ENCODE data around the gene UGT1A3.
"Not testable (repeated sequence)": the region's sequence is repeated elsewhere in the genome, so short reads cannot be mapped to it uniquely, and the experiment has no call there.

UGT1A3 gene

DNA sequence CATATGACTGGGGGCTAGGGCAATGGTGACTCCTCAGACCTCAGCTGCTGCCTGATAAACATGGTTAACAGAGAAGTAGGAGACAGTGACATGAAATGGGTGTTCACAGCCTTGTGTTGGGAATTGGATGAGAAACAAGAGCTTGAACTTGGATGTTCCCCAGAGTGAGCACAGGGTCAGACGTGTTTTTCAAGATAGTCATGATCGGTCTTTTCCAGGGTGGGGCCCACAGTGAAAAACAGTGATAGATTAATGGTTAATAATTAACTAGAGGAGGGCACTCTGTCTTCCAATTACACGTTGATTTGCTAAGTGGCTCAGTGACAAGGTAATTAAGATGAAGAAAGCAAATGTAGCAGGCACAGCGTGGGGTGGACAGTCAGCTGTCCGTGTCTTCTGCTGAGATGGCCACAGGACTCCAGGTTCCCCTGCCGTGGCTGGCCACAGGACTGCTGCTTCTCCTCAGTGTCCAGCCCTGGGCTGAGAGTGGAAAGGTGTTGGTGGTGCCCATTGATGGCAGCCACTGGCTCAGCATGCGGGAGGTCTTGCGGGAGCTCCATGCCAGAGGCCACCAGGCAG is at the start of gene UGT1A3:
Gene UGT1A3 (plus strand): TSS at position 320 of the 579 bp plus-strand sequence. CDS start 85 bp downstream, at position 405.
- no peak for DNase-seq (ENCODE audit: low read depth)

DNA sequence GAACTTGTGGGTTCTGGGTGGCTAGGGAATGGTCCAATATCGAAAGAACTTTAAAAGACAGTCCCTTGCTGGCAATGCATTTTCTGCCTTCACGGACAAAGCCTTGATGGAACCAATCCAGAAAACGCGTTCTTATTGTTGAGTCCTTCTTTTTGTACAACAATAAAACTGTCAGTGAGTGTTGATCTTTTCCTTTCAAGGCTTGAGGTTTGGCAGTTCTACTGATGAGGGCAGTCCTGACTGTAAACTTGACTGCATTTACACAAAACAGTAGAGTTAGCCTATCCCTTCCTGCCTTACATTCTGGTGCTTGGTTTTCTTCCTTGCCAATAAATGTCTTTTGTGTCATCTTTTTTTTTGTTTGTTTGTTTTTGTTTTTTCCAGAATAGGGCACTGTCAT is 49.6 kb upstream of the UGT1A3 start:
- no peak for DNase-seq (ENCODE audit: low read depth)

DNA sequence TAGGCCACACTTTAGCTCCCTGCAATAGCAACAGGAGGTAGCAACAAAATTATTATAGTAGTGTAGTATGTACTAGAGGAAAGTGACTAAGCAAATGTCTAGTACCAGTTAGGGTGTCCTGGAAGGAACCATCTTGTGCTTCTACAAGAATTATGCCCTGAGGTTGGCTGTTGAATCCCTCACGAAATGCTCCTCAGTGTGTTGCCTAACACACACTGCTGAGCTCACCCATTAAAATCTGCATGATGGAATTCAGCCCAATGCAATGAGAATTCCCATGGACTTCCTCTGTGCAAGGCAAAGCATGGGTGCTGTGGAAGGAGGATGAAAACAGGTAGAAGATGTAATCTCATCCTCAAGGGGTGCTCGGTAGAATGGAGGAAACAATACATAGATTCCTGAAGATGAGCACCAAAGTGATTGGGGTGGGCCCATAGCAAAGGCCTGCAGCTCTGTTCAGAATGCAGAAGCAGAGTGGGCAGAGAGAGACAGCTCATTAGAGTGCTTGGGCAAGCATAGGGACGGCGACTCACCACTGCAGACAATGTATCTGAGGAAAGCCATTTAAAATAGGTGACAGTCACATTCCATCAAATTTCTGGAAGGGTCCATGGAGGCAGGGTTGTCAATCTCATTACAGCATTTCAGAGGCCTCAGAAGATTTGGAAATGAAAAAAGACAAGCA is 48.3 kb upstream of the UGT1A3 start:
- DNase-seq (ENCODE audit: low read depth) = no peak

DNA sequence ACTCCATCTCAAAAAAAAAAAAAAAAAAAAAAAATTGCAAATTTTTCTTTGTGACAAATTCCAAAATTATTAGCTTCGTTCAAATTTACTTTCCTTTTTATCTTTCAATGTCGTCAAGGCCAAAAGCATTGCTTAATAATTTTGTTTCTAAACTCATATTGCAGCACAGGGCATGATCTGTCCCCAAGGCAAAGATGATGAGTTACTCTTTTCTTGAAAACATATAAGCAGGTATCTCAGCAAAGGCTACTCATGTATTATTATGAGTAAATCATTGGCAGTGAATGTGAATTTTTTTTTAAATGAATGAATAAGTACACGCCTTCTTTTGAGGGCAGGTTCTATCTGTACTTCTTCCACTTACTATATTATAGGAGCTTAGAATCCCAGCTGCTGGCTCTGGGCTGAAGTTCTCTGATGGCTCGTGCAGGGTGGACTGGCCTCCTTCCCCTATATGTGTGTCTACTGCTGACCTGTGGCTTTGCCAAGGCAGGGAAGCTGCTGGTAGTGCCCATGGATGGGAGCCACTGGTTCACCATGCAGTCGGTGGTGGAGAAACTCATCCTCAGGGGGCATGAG is 47.2 kb upstream of the UGT1A3 start, which contains the start of gene UGT1A7:
Gene UGT1A7 (plus strand): TSS at position 381 of the 579 bp plus-strand sequence. CDS start 37 bp downstream, at position 418.
- no peak for DNase-seq (ENCODE audit: low read depth)

DNA sequence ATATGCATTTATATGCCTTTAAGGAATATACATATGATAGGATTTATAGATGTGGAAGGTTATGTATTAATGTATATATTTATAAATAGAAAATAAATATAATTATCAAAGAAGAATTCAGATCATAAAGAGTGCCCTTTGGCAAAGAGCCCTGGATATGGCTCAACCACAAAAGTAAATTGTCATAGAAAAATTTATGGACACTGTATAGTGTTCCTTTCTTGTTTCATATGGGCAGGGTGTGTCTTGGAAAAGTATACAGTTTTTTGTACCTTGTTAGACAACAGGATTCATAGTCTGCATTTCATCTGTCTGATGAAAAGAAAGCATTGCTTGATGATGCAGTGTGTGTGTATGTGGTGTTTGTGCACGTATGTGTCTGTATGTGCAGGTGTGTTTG is 44.2 kb upstream of the UGT1A3 start:
- no peak for DNase-seq (ENCODE audit: low read depth)

DNA sequence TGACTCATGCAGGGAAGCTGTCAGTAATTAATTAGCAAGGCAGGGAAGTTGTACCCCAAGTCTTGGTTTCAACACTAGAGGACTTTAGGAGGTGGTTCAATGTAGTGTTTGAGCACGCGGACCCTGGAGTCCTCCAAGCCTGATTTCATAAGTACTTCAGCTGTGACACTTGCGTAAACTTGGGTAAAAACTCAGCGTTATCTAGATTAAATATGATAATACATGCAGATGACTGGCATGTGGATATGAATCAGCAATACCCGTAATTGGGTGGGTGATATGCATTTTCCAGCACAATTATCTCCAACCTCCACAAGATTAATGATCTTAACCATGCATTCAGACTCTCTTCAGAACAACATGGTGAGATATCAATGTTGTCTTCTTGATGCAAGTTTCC is 41.9 kb upstream of the UGT1A3 start:
- DNase-seq (ENCODE audit: low read depth) = no peak

DNA sequence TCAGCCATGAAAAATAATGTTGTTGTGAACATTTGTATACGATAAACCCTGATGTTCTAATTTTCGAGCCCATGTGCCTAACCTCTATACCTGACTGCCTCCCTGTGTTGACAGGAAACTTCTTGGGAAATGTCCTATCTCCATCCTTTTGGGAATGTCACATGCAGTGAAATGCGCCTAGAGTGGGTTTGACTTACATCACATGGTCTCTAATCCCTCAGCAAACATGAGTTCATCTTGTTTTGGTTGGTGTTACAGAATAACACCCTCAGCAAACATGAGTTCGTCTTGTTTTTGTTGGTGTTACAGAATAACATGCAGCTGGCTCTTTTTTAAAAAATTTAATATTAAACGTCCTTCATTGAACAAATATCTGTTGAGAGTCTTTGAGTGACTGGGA is 40.5 kb upstream of the UGT1A3 start:
- no peak for DNase-seq (ENCODE audit: low read depth)

DNA sequence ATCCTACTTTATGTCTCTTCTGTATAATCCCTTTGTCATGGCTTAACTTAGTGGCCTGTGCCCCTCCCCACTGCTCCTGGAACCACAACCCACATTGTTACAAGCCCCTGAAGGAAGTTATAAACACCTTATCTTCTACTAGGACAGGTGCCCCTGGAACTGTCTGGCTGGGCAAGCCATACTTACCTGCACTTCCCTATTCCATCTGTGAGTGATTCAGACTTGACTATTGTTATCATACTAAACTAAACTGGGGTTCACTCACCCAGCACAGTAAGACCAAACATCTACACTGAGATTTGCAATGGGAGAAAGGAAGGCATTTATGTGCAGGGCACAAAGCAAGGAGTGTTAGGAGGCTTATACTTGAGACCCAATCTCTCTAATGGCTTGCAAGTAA is 39.8 kb upstream of the UGT1A3 start:
- DNase-seq (ENCODE audit: low read depth) = no peak

DNA sequence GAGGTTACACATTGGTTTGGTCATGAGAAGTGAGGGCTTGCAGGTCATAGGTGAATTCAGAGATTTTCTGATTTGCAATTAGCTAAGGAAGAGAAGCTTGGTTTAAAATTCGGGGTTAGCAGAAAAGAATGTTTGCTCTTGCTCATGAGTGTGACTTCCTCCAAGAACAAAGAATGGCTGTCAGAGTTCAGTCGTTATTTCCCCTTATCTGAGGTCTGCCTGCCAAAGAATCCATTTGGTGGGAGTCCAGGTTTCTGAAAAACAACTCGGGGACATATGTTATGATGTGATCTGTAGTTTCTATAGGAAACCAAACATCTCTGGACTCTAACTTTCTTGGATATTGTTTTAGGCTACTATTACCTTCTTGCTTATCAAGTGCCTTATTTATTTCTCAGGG is 39.3 kb upstream of the UGT1A3 start:
- DNase-seq (ENCODE audit: low read depth) = no peak

DNA sequence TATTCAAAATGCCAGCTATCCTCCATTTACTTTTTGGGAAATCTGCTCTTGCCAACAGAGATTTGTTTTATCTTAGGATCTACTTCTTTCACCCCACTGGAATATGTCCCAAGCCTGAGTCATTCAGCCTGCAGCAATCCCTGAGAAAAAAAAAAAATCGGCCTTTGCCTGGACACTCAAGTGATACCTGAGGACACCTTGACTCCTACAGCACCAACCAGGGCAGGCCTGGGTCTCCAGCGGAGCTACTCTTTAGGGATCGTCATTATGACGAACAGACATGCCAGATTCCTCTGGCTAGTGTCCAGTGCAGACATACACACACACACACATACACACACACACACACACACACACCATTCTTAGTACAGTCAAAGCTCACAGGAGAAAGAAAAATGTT is 38.4 kb upstream of the UGT1A3 start:
- DNase-seq (ENCODE audit: low read depth) = no peak

DNA sequence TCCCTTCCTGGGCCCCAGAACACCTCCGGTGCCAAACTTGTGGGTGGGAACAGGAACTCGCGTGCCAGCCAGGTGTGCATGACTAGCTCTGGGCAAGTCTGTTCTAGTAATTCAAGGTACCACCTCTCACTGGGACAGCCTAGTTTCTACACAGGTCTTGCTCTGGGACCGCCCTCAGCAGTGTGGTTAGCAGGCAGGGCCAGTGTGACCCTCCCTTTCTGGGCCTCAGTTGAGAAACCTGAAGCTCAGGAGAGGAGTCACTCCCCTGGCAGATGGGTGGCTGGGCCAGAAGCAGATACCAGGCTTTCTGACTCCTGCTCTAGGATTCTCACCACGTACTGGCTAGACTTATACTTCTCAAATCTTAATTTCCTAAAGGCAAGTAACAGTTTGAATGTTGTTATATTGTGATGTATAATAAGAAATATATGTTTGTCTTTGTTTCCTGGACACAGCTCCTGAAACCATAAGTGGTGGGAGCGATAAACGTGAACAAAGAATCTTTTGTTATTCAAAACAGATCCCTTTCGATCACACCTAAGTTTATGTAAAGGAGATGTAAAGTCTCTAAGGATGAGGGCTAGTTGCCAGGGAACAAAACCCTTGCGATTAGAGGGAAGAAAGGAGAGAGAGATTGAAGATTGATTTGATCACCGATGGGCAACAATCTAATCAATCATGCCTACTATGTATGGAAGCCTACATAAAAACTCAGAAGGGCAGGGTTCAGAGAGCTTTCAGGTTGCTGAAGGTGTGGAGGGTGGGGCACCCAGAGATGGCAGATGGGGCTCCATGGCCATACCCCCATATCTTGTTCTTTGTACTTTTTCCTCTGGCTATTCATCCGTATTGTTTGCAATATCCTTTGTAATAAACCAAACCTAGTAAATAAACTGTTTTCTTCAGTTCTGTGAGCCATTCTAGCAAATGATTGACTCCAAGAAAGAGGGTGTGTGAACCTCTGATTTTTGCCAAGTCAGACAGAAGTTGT is 37.1 kb upstream of the UGT1A3 start:
- no peak for DNase-seq (ENCODE audit: low read depth)

DNA sequence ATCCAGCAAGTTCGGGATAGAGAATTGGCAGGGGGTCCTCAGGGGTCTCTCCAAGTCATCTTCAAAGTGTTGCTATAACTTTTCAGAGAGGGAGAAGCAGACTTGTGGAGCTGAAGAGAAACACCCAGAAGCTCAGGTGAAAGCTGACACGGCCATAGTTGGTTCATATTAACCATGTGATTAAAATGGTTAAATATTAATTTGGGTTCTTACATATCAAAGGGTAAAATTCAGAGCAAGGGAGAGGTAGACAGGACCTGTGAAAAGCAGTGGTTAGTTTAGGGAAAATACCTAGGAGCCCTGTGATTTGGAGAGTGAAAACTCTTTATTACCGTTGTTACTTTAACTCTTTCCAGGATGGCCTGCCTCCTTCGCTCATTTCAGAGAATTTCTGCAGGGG is 36.2 kb upstream of the UGT1A3 start, which contains the start of gene UGT1A6:
Gene UGT1A6 (plus strand): TSS at position 243 of the 400 bp plus-strand sequence. CDS start 115 bp downstream, at position 358.
- no peak for DNase-seq (ENCODE audit: low read depth)

DNA sequence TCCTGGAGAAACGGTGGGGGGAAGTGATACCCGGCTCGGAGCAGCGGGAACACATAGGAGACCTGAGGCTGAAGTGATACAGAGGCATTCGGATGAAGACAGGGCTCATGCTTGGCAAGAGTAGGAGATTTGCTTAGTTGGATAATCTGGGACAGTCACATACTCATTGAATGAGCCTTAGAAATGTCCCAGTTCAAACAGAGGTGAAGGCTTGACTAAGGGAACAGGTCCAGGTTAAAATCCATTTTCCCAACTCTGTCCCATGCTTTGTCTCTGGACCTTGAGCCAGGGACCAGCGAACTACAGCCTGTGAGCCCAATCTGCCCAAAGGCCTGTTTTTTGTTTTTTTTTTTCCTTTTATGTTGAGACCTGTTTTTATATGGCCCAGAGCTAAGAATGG is 34.9 kb upstream of the UGT1A3 start:
- DNase-seq (ENCODE audit: low read depth) = no peak

DNA sequence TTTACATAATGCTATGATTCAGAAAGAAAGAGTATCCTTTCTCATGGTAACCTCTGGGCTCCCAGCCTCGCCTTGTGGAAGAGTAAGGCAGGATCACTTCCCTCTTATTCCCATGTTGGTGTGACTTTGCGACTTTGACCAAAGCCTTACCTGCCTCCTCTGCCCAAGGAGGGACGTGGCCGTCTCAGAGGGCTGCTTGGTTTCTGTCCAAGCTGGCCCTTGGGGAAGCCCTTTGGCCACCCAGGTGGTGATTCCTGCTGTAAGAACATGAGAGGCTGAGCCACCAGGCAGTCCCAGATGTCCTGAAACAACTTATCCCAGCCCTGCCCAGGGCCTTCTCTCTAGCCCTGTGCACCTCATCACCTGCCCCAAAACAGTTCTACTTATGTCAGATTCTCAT is 30.1 kb upstream of the UGT1A3 start:
- no peak for DNase-seq (ENCODE audit: low read depth)

DNA sequence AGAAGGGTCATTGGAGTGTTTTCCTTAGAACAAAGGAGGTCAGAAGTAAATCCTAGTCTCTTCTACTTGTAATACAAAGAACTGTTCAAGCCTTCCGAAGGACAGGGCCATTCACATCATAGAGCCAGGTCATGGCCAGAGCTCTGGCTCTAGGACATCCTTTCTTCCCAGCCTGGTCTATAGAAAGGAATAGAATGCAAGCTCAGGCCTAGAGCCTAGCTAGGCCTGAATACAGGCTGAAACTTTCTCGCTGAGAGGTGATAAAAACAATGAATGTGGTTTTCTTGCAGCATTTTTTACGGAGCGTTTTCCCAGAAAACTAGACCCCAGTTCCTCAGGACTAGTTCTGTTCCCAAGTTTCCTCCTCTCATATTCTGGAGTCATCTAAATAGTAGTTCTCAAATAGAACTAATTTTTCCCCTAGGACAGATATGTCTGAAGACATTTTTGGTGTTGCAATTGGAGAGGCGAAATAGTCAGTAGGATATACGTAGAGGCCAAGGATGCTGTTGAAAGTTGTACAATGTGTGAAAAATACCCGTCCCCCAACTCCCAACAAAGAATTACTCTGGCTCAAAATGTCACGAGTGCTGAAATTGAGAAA is 29.3 kb upstream of the UGT1A3 start:
- no peak for DNase-seq (ENCODE audit: low read depth)

DNA sequence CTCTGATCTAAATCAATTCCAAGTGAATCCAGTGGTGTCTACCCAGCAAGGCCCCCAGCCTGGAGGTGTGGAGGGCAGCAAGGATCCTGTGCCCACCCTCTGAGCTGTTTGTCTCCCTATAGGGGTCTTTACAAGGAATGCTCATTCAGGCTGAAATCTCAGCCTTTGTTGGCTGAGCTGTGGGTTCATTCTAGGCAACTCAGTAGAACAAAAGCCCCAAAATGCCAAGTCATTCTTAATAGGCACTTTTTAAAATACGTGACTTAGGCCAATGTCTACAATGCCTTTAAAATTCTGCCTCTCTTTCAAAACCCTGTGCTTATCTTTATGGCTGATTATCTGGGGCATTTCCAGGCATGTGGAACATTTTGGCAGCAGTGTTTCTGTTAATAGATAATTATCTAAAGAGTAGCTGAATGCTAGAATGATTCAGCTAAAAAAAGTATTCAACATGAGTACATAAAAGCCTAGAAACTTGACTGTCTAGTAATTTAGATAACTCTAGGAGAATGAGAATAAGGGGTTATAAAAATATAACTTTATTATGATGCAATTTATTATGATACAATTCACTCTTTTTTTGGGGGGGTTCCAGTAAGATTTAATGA is 28.7 kb upstream of the UGT1A3 start:
- DNase-seq (ENCODE audit: low read depth) = no peak

DNA sequence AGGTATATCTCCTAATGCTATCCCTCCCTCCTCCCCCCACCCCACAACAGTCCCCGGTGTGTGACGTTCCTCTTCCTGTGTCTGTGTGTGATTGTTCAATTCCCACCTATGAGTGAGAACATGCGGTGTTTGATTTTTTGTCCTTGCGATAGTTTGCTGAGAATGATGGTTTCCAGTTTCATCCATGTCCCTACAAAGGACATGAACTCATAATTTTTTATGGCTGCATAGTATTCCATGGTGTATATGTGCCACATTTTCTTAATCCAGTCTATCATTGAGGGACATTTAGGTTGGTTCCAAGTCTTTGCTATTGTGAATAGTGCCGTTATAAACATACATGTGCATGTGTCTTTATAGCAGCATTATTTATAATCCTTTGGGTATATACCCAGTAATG is 28.0 kb upstream of the UGT1A3 start:
- DNase-seq (ENCODE audit: low read depth) = not testable (repeated sequence)

DNA sequence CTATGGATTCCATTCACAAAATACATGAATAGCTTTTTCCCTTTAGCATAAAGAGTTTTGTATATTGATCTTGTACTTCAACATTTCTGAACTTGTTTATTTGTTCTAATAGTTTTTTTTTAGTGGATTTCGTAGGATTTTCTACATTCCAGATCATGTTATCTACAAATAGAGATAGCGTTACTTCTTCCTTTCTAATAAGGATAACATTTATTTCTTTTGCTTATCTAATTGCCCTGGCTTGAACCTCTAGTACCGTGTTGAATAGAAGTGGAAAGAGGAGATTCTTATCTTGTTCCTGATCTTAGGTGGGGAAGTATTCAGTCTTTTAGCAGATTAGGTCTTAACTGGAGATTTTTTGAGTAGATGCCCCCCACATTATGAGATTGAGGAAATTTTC is 26.6 kb upstream of the UGT1A3 start:
- DNase-seq (ENCODE audit: low read depth) = no peak

DNA sequence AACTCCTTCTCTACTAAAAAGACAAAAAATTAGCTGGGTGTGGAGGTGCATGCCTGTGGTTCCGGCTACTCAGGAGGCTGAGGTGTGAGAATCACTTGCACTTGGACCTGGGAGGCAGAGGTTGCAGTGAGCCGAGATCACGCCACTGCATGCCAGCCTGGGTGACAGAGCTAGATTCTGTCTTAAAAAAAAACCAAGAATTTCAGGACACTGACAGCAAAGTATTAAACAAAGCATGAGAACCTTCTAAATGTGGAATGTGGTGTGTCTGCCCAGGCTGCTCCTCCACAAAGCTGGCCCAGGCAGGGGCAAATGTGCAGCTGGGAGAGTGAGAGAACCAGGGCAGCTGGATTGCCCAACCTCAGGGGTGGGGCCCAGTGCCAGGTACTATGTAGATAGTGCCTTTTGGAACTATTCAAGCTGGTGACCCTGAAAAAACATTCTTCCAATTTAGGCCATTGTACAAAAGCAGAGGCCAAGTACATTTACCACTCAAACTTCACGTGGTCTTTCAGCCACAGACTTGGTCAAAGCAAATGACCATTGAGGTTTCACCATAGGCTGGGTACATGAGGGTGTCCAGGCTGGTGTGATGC is 22.8 kb upstream of the UGT1A3 start:
- no peak for DNase-seq (ENCODE audit: low read depth)

DNA sequence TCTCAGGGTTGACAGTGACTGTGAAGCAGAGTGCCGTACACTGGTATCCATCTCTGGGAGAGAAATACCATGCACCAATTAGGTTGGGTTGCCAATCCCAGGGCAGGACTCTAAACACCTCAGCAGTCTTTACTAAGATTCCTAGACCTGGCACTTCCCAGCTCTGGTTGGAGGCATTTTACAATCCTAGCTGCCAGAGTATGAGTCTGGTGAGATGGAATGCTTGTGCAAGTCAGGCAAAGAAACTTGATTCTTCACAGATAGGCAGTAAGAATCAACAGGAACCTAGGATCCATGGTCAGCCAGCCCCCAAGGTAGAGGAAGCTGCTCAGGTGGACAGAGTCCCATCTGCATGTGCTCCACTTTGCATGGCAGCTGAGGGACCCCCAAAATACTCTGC is 22.1 kb upstream of the UGT1A3 start:
- DNase-seq (ENCODE audit: low read depth) = no peak
